Common myeloid progenitor, CD34-positive (primary cell): Measurements from ENCODE around the gene MAN1A1.

Experiments used
- CTCF ChIA-PET: fragments of 350-600 bp; sonication (Branson Sonifier 250); formaldehyde crosslinking; loops from one replicate; lab custom pipeline; 2021; ENCODE audit warnings: antibody characterized with exemption; lab: Charles Lee
- POLR2A ChIA-PET: fragments of 350-600 bp; sonication (Branson Sonifier 250); formaldehyde crosslinking; loops from one replicate; lab custom pipeline; 2021; ENCODE audit warnings: antibody characterized with exemption; lab: Charles Lee
- DNase-seq, 3 donors: peaks; one replicate each; pipeline versions ENCODE4 v3.0.0 to v3.0.0-alpha.2; 2013
- H3K27ac ChIP-seq, 2 experiments: 1 replicate in 1 of 2; 2 replicates in 1 of 2; pipeline ENCODE4 v1.7.0; 2013; ENCODE audit warnings: inconsistent platforms in 2 of 2, low read length in 2 of 2, mild to moderate bottlenecking in 2 of 2, low read depth in 1 of 2, moderate library complexity in 1 of 2; ENCODE audit not compliant: severe bottlenecking in 2 of 2, insufficient read depth in 1 of 2, poor library complexity in 1 of 2
- H3K27me3 ChIP-seq, 5 experiments: replicated peaks in 2 of 5; 1 replicate in 3 of 5; 2 replicates in 2 of 5; pipeline versions ENCODE4 v1.6.1 to v1.7.0; 2013; ENCODE audit warnings: low read length in 4 of 5, mild to moderate bottlenecking in 2 of 5, moderate library complexity in 2 of 5, inconsistent platforms in 1 of 5; ENCODE audit not compliant: insufficient read depth in 5 of 5, control insufficient read depth in 4 of 5
- H3K36me3 ChIP-seq, 4 experiments: 1 replicate in 2 of 4; 2 replicates in 2 of 4; pipeline versions ENCODE4 v1.6.1 to v1.7.0; 2013; ENCODE audit warnings: low read length in 3 of 4, control low read depth in 1 of 4, mild to moderate bottlenecking in 1 of 4; ENCODE audit not compliant: control insufficient read depth in 4 of 4, insufficient read depth in 4 of 4
- H3K4me1 ChIP-seq, 4 experiments: 1 replicate in 3 of 4; 2 replicates in 1 of 4; pipeline versions ENCODE4 v1.6.1 to v1.7.1; 2013; ENCODE audit warnings: low read length in 3 of 4, mild to moderate bottlenecking in 3 of 4, control low read depth in 1 of 4, inconsistent platforms in 1 of 4, moderate library complexity in 1 of 4; ENCODE audit not compliant: control insufficient read depth in 4 of 4, insufficient read depth in 4 of 4; ENCODE audit errors: control extremely low read depth in 1 of 4
- H3K4me3 ChIP-seq, 7 experiments: 1 replicate in 4 of 7; 2 replicates in 3 of 7; pipeline versions ENCODE4 v1.5.1 to v1.7.0; 2013; ENCODE audit warnings: mild to moderate bottlenecking in 7 of 7, low read length in 6 of 7, moderate library complexity in 6 of 7, inconsistent platforms in 2 of 7, low read depth in 2 of 7, control low read depth in 1 of 7; ENCODE audit not compliant: insufficient read depth in 4 of 7, control insufficient read depth in 1 of 7; ENCODE audit errors: extremely low read depth in 1 of 7
- H3K9me3 ChIP-seq, 5 experiments: 1 replicate in 4 of 5; 2 replicates in 1 of 5; pipeline versions ENCODE4 v1.6.1 to v1.7.1; 2013; ENCODE audit warnings: low read length in 4 of 5, mild to moderate bottlenecking in 2 of 5, inconsistent platforms in 1 of 5, low read depth in 1 of 5, moderate library complexity in 1 of 5; ENCODE audit not compliant: control insufficient read depth in 4 of 5, insufficient read depth in 2 of 5; ENCODE audit errors: control extremely low read depth in 1 of 5
- WGBS: methylation state at CpG from one replicate; pipeline ENCODE4 v1.1.5; 2013; ENCODE audit not compliant: insufficient coverage; 5-methylcytosine and 5-hydroxymethylcytosine counted together

Gene MAN1A1

GRCh38 chr6:119256392-119256791 is 93.2 kb downstream of the MAN1A1 start:
- no peak for DNase-seq
- no peak overlapping the region for H3K4me3 ChIP-seq
- H3K9me3 ChIP-seq: no peaks in the 10 kb centered on the region
- no peaks in the 10 kb centered on the region for H3K27me3 ChIP-seq
- ChIA-PET POLR2A (interaction anchor here (0.6 kb wide), 1 partner anchor 50 kb away, joined by 7 read pairs; no protein-coding TSS in a partner anchor), CTCF (interaction anchor here (1.2 kb wide), 1 partner anchor 9 kb away, joined by 3 read pairs; no protein-coding TSS in a partner anchor)
- H3K36me3 ChIP-seq: peaks cover 0 to 27% (median 12%) of the 10 kb centered on the region in 4 experiments
- 93% methylated on average over 5 of the region's 5 CpGs for WGBS
- H3K4me1 ChIP-seq: peaks cover 2 to 18% (median 12%) of the 10 kb centered on the region in 4 experiments
- H3K27ac ChIP-seq: no peak overlapping the region

- CTCF ChIA-PET: no interaction called here
- DNase-seq: no peak
- H3K9me3 ChIP-seq: no peaks in the 10 kb centered on the region
- no CpG with 5 or more reads among the region's 3 CpGs for WGBS
- no peaks in the 10 kb centered on the region for H3K27me3 ChIP-seq
- H3K4me3 ChIP-seq: no peak overlapping the region
- peaks cover 0 to 28% (median 18%) of the 10 kb centered on the region in 4 experiments for H3K36me3 ChIP-seq
- POLR2A ChIA-PET: interaction anchor here (0.6 kb wide), 1 partner anchor 50 kb away, joined by 7 read pairs; no protein-coding TSS in a partner anchor
- no peak overlapping the region for H3K27ac ChIP-seq
- H3K4me1 ChIP-seq: peaks cover 6 to 22% (median 13%) of the 10 kb centered on the region in 4 experiments
Measured at GRCh38 chr6:119255492-119255891, 94.1 kb downstream of the MAN1A1 start.

DNA sequence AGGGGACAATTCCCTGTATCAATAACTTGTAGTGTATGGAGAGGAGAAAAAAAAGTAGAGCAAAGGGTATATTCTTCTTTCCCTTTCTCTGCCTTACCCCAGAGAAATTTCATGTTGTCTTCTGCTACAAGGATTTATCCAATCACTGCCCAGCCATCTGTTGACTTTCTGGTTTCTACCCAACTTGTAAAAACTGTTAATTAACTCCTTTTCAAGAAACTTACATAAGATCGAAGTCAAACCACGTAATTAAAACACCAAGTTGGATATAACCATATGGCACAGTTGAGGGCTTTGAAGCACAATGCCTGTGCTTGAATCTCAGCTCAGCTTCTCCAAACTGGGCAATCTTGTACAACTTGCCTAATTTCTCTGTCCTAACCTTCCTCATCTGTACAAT is 99.5 kb downstream of the MAN1A1 start:
- Histone ChIP-seq H3K27me3 (no peaks in the 10 kb centered on the region), H3K9me3 (no peaks in the 10 kb centered on the region), H3K36me3 (peaks cover 11 to 62% (median 35%) of the 10 kb centered on the region in 4 experiments), H3K4me1 (peaks cover 6 to 14% (median 6%) of the 10 kb centered on the region in 4 experiments), H3K27ac (no peak overlapping the region), H3K4me3 (no peak overlapping the region)
- DNase-seq: no peak
- POLR2A ChIA-PET: no interaction called here
- CTCF ChIA-PET: no interaction called here
- 94% methylated on average over 2 of the region's 2 CpGs for WGBS

- no peak overlapping the region for H3K4me3 ChIP-seq
- no peaks in the 10 kb centered on the region for H3K9me3 ChIP-seq
- CTCF ChIA-PET: no interaction called here
- POLR2A ChIA-PET: no interaction called here
- 100% methylated on average over 3 of the region's 4 CpGs for WGBS
- no peak overlapping the region for H3K27ac ChIP-seq
- no peak for DNase-seq
- peaks cover 6 to 14% (median 6%) of the 10 kb centered on the region in 4 experiments for H3K4me1 ChIP-seq
- H3K27me3 ChIP-seq: no peaks in the 10 kb centered on the region
- peaks cover 11 to 67% (median 32%) of the 10 kb centered on the region in 4 experiments for H3K36me3 ChIP-seq
Measured at GRCh38 chr6:119249319-119249718, 100.2 kb downstream of the MAN1A1 start.

DNA sequence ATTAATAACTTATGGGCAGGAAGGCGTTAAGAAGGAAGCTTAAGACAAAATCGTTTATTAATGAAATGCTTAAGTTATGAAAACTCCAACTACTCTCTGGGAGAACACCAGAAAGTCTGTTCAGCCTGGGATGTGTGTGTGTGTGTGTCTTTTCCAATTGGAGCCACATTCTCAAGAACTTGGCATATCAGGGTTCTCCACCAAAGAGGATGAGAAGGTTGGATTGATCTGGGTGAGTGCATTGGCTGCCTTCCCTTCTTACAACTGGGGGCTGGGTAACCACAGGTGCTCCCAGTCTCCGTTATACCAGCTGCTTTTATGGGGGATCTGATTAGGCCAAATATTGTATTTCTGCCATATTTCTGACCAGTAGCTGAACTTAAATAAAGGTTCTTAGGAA is 102.1 kb downstream of the MAN1A1 start:
- no peaks in the 10 kb centered on the region for H3K9me3 ChIP-seq
- H3K4me1 ChIP-seq: peaks cover 6 to 13% (median 6%) of the 10 kb centered on the region in 4 experiments
- peaks cover 11 to 57% (median 25%) of the 10 kb centered on the region in 4 experiments for H3K36me3 ChIP-seq
- POLR2A ChIA-PET: no interaction called here
- WGBS: 100% methylated on average over 2 of the region's 3 CpGs
- DNase-seq: no peak
- no peak overlapping the region for H3K27ac ChIP-seq
- no peak overlapping the region for H3K4me3 ChIP-seq
- CTCF ChIA-PET: interaction anchor here (1.1 kb wide), 1 partner anchor 9 kb away, joined by 3 read pairs; no protein-coding TSS in a partner anchor
- H3K27me3 ChIP-seq: no peaks in the 10 kb centered on the region

DNA sequence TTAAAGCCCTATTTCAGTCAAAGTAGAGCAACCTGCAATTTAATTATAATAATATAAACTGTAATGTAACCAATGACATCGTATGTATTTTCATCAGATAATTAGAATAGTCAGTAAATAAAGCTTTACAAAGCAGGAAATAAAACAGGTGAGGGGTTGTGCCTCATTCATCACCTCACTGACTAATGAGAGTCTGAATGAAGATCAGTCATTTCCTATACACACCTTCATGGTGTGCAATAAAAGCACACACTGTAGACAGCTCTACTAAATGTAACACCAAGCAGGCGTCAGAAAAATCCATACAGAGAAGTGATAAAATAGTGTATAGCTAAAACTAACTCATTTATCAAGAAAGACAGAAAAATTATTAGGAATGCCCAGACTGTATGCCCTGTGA is 105.9 kb downstream of the MAN1A1 start:
- H3K27me3 ChIP-seq: no peaks in the 10 kb centered on the region
- peaks cover 7 to 51% (median 25%) of the 10 kb centered on the region in 4 experiments for H3K36me3 ChIP-seq
- no CpG with 5 or more reads among the region's 2 CpGs for WGBS
- ChIA-PET POLR2A (no interaction called here), CTCF (interaction anchor here (1.3 kb wide), 1 partner anchor 13 kb away, joined by 4 read pairs; no protein-coding TSS in a partner anchor)
- no peak overlapping the region for H3K4me3 ChIP-seq
- DNase-seq: no peak
- no peak overlapping the region for H3K27ac ChIP-seq
- no peaks in the 10 kb centered on the region for H3K9me3 ChIP-seq
- no peaks in the 10 kb centered on the region for H3K4me1 ChIP-seq

- no peaks in the 10 kb centered on the region for H3K27me3 ChIP-seq
- H3K27ac ChIP-seq: no peak overlapping the region
- POLR2A ChIA-PET: no interaction called here
- H3K4me3 ChIP-seq: no peak overlapping the region
- no peak for DNase-seq
- H3K36me3 ChIP-seq: peaks cover 7 to 46% (median 20%) of the 10 kb centered on the region in 4 experiments
- no peaks in the 10 kb centered on the region for H3K4me1 ChIP-seq
- CTCF ChIA-PET: no interaction called here
- no peaks in the 10 kb centered on the region for H3K9me3 ChIP-seq
Measured at GRCh38 chr6:119243037-119243436, 106.5 kb downstream of the MAN1A1 start.
